ENCODE data around the gene SHC2.

Gene SHC2

GRCh38 chr19:370641-371330 is 90.0 kb downstream of the SHC2 start:
- Histone ChIP-seq H3K4me2 (ENCODE audit: low read length, poor library complexity, severe bottlenecking) (no peak overlapping the region), H3K14ac (ENCODE audit: low read length in 2 of 2) (no peak overlapping the region), H3K79me1 (replicated peaks; ENCODE audit: low read length, poor library complexity, severe bottlenecking) (no peaks in the 10 kb centered on the region), H3K27ac (ENCODE audit: low read length, poor library complexity, severe bottlenecking) (no peak overlapping the region), H2BK12ac (ENCODE audit: low read length in 2 of 2) (no peak overlapping the region), H3K9ac (ENCODE audit: low read length) (no peak overlapping the region), H3K18ac (ENCODE audit: low read depth in 1 of 2, low read length in 2 of 2) (no peak overlapping the region), H3K4me3 (ENCODE audit: insufficient read depth in 1 of 2, low read depth in 1 of 2, low read length in 2 of 2) (no peak overlapping the region), H3K9me3 (ENCODE audit: control insufficient read depth, low read length) (no peaks in the 10 kb centered on the region), H3K27me3 (ENCODE audit: control insufficient read depth in 1 of 2, insufficient read depth in 1 of 2, low read length in 2 of 2) (peaks cover 84 to 90% of the 10 kb centered on the region in 2 experiments), H2AK5ac (ENCODE audit: low read length, severe bottlenecking) (no peak overlapping the region), H3K4ac (ENCODE audit: low read depth in 1 of 2, low read length in 2 of 2) (no peak overlapping the region), H4K8ac (ENCODE audit: low read length) (no peak overlapping the region), H3K36me3 (ENCODE audit: control insufficient read depth in 1 of 2, insufficient read depth in 2 of 2, low read depth in 1 of 2, low read length in 2 of 2) (peaks cover 0 to 3% of the 10 kb centered on the region in 2 experiments), H2AFZ (ENCODE audit: low read depth, low read length) (no peak overlapping the region), H2BK120ac (ENCODE audit: low read depth, low read length) (no peak overlapping the region), H2BK5ac (ENCODE audit: low read depth, low read length, poor library complexity, severe bottlenecking) (no peak overlapping the region), H2BK15ac (ENCODE audit: low read depth, poor library complexity, severe bottlenecking) (no peak overlapping the region), H3K4me1 (ENCODE audit: control insufficient read depth, insufficient read depth, low read depth, low read length) (no peaks in the 10 kb centered on the region), H4K91ac (ENCODE audit: low read length) (no peak overlapping the region), H3K23ac (ENCODE audit: low read length in 2 of 2) (no peak overlapping the region)
- DNase-seq = no peak
- WGBS = 94% methylated on average over 43 of the region's 43 CpGs

- no peaks in the 10 kb centered on the region for H3K79me1 ChIP-seq (replicated peaks; ENCODE audit: low read length, poor library complexity, severe bottlenecking)
- no peak overlapping the region for H2AFZ ChIP-seq (ENCODE audit: low read depth, low read length)
- H2AK5ac ChIP-seq (ENCODE audit: low read length, severe bottlenecking) = no peak overlapping the region
- H3K9ac ChIP-seq (ENCODE audit: low read length) = no peak overlapping the region
- H3K14ac ChIP-seq (ENCODE audit: low read length in 2 of 2) = no peak overlapping the region
- peaks cover 0 to 2% of the 10 kb centered on the region in 2 experiments for H3K36me3 ChIP-seq (ENCODE audit: control insufficient read depth in 1 of 2, insufficient read depth in 2 of 2, low read depth in 1 of 2, low read length in 2 of 2)
- H2BK12ac ChIP-seq (ENCODE audit: low read length in 2 of 2) = no peak overlapping the region
- H3K4me2 ChIP-seq (ENCODE audit: low read length, poor library complexity, severe bottlenecking) = no peak overlapping the region
- H3K27me3 ChIP-seq (ENCODE audit: control insufficient read depth in 1 of 2, insufficient read depth in 1 of 2, low read length in 2 of 2) = peaks cover 84 to 89% of the 10 kb centered on the region in 2 experiments
- H3K23ac ChIP-seq (ENCODE audit: low read length in 2 of 2) = no peak overlapping the region
- no peak overlapping the region for H2BK120ac ChIP-seq (ENCODE audit: low read depth, low read length)
- H3K9me3 ChIP-seq (ENCODE audit: control insufficient read depth, low read length) = no peaks in the 10 kb centered on the region
- DNase-seq = no peak
- 95% methylated on average over 12 of the region's 14 CpGs for WGBS
- no peak overlapping the region for H2BK5ac ChIP-seq (ENCODE audit: low read depth, low read length, poor library complexity, severe bottlenecking)
- no peak overlapping the region for H2BK15ac ChIP-seq (ENCODE audit: low read depth, poor library complexity, severe bottlenecking)
- no peak overlapping the region for H3K27ac ChIP-seq (ENCODE audit: low read length, poor library complexity, severe bottlenecking)
- H3K4me1 ChIP-seq (ENCODE audit: control insufficient read depth, insufficient read depth, low read depth, low read length) = no peaks in the 10 kb centered on the region
- no peak overlapping the region for H3K4ac ChIP-seq (ENCODE audit: low read depth in 1 of 2, low read length in 2 of 2)
- no peak overlapping the region for H3K18ac ChIP-seq (ENCODE audit: low read depth in 1 of 2, low read length in 2 of 2)
- H4K91ac ChIP-seq (ENCODE audit: low read length) = no peak overlapping the region
- H3K4me3 ChIP-seq (ENCODE audit: insufficient read depth in 1 of 2, low read depth in 1 of 2, low read length in 2 of 2) = no peak overlapping the region
- no peak overlapping the region for H4K8ac ChIP-seq (ENCODE audit: low read length)
These were observed 91.0 kb downstream of the SHC2 start for GRCh38 chr19:369876-370275.

- H3K14ac ChIP-seq (ENCODE audit: low read length in 2 of 2) = no peak overlapping the region
- H4K8ac ChIP-seq (ENCODE audit: low read length) = no peak overlapping the region
- peaks cover 84 to 89% of the 10 kb centered on the region in 2 experiments for H3K27me3 ChIP-seq (ENCODE audit: control insufficient read depth in 1 of 2, insufficient read depth in 1 of 2, low read length in 2 of 2)
- no peak overlapping the region for H2BK15ac ChIP-seq (ENCODE audit: low read depth, poor library complexity, severe bottlenecking)
- H3K18ac ChIP-seq (ENCODE audit: low read depth in 1 of 2, low read length in 2 of 2) = no peak overlapping the region
- no peak overlapping the region for H3K4me3 ChIP-seq (ENCODE audit: insufficient read depth in 1 of 2, low read depth in 1 of 2, low read length in 2 of 2)
- H3K23ac ChIP-seq (ENCODE audit: low read length in 2 of 2) = no peak overlapping the region
- H3K36me3 ChIP-seq (ENCODE audit: control insufficient read depth in 1 of 2, insufficient read depth in 2 of 2, low read depth in 1 of 2, low read length in 2 of 2) = no peaks in the 10 kb centered on the region
- H2BK12ac ChIP-seq (ENCODE audit: low read length in 2 of 2) = no peak overlapping the region
- no peak overlapping the region for H2BK120ac ChIP-seq (ENCODE audit: low read depth, low read length)
- no peak overlapping the region for H2BK5ac ChIP-seq (ENCODE audit: low read depth, low read length, poor library complexity, severe bottlenecking)
- H3K27ac ChIP-seq (ENCODE audit: low read length, poor library complexity, severe bottlenecking) = no peak overlapping the region
- DNase-seq = no peak
- H3K9me3 ChIP-seq (ENCODE audit: control insufficient read depth, low read length) = no peaks in the 10 kb centered on the region
- no peak overlapping the region for H2AK5ac ChIP-seq (ENCODE audit: low read length, severe bottlenecking)
- no peak overlapping the region for H3K4ac ChIP-seq (ENCODE audit: low read depth in 1 of 2, low read length in 2 of 2)
- H3K79me1 ChIP-seq (replicated peaks; ENCODE audit: low read length, poor library complexity, severe bottlenecking) = no peaks in the 10 kb centered on the region
- H3K4me1 ChIP-seq (ENCODE audit: control insufficient read depth, insufficient read depth, low read depth, low read length) = no peaks in the 10 kb centered on the region
- no peak overlapping the region for H2AFZ ChIP-seq (ENCODE audit: low read depth, low read length)
- WGBS = 83% methylated on average over 13 of the region's 13 CpGs
- no peak overlapping the region for H3K9ac ChIP-seq (ENCODE audit: low read length)
- no peak overlapping the region for H4K91ac ChIP-seq (ENCODE audit: low read length)
- no peak overlapping the region for H3K4me2 ChIP-seq (ENCODE audit: low read length, poor library complexity, severe bottlenecking)
These were observed 91.6 kb downstream of the SHC2 start for GRCh38 chr19:369256-369655.

DNA sequence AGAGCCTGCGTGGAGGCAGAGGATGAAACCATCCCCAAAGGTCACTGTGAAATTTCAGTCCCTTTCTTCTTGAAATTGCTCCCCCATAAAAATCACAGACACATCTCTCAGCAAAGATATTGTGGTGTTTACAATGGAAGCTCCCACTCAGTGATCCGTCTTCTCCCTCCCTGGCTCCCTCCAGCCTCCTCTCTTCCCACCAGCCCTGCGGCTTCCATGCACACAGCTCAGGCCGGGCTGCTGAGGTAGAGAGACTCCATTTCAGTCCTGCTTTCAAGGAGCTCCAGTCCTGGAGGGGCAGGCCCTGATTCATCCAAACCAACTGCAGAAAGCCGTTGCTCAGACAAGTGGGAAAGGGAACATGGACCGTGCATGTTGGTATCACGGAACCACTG is 92.2 kb downstream of the SHC2 start:
- no peak overlapping the region for H2BK120ac ChIP-seq (ENCODE audit: low read depth, low read length)
- H4K91ac ChIP-seq (ENCODE audit: low read length) = no peak overlapping the region
- no peak overlapping the region for H2BK12ac ChIP-seq (ENCODE audit: low read length in 2 of 2)
- H3K36me3 ChIP-seq (ENCODE audit: control insufficient read depth in 1 of 2, insufficient read depth in 2 of 2, low read depth in 1 of 2, low read length in 2 of 2) = no peaks in the 10 kb centered on the region
- no peak for DNase-seq
- H3K4ac ChIP-seq (ENCODE audit: low read depth in 1 of 2, low read length in 2 of 2) = no peak overlapping the region
- no peak overlapping the region for H3K4me3 ChIP-seq (ENCODE audit: insufficient read depth in 1 of 2, low read depth in 1 of 2, low read length in 2 of 2)
- H3K27ac ChIP-seq (ENCODE audit: low read length, poor library complexity, severe bottlenecking) = no peak overlapping the region
- WGBS = 86% methylated on average over 7 of the region's 7 CpGs
- no peak overlapping the region for H3K23ac ChIP-seq (ENCODE audit: low read length in 2 of 2)
- H3K18ac ChIP-seq (ENCODE audit: low read depth in 1 of 2, low read length in 2 of 2) = no peak overlapping the region
- H2BK5ac ChIP-seq (ENCODE audit: low read depth, low read length, poor library complexity, severe bottlenecking) = no peak overlapping the region
- H3K9ac ChIP-seq (ENCODE audit: low read length) = no peak overlapping the region
- H2AK5ac ChIP-seq (ENCODE audit: low read length, severe bottlenecking) = no peak overlapping the region
- no peaks in the 10 kb centered on the region for H3K4me1 ChIP-seq (ENCODE audit: control insufficient read depth, insufficient read depth, low read depth, low read length)
- no peak overlapping the region for H4K8ac ChIP-seq (ENCODE audit: low read length)
- H2BK15ac ChIP-seq (ENCODE audit: low read depth, poor library complexity, severe bottlenecking) = no peak overlapping the region
- no peaks in the 10 kb centered on the region for H3K9me3 ChIP-seq (ENCODE audit: control insufficient read depth, low read length)
- no peak overlapping the region for H3K14ac ChIP-seq (ENCODE audit: low read length in 2 of 2)
- H3K79me1 ChIP-seq (replicated peaks; ENCODE audit: low read length, poor library complexity, severe bottlenecking) = no peaks in the 10 kb centered on the region
- no peak overlapping the region for H3K4me2 ChIP-seq (ENCODE audit: low read length, poor library complexity, severe bottlenecking)
- peaks cover 78 to 84% of the 10 kb centered on the region in 2 experiments for H3K27me3 ChIP-seq (ENCODE audit: control insufficient read depth in 1 of 2, insufficient read depth in 1 of 2, low read length in 2 of 2)
- no peak overlapping the region for H2AFZ ChIP-seq (ENCODE audit: low read depth, low read length)
